GM12878 (cell line): ENCODE measurements around the gene MYO9B. TPM values are rescaled to one million over a fixed set of nuclear protein-coding genes. Genes with fewer than 3 reads are reported as not detected.
A peak's percentile ranks its signal among the peaks of the same experiment; 100 is the strongest.

Experiments used
- BCL11A ChIP-seq: IDR thresholded peaks from 2 replicates; pipeline ENCODE4 v1.6.1; 2011; ENCODE audit warnings: low read depth, low read length
- BHLHE40 ChIP-seq, 2 experiments: fragments of 450-650 bp in 1 of 2; IDR thresholded peaks; 2 replicates each; pipeline ENCODE4 v1.6.1; 2011 to 2017; ENCODE audit warnings: low read depth in 2 of 2, borderline replicate concordance in 1 of 2, improper control_type of control experiment in 1 of 2, low read length in 1 of 2, mild to moderate bottlenecking in 1 of 2
- CHD4 ChIP-seq: fragments of 200-600 bp; sonication (generic); IDR thresholded peaks from 2 replicates; pipeline ENCODE4 v1.6.1; 2016; ENCODE audit warnings: mild to moderate bottlenecking
- ELK1 ChIP-seq: IDR thresholded peaks from 2 replicates; pipeline ENCODE4 v1.6.1; 2012; ENCODE audit warnings: low read depth, low read length, improper control_type of control experiment
- HDAC2 ChIP-seq: fragments of 200-600 bp; sonication (generic); IDR thresholded peaks from 2 replicates; pipeline ENCODE4 v1.6.1; 2017
- NFIC ChIP-seq: IDR thresholded peaks from 2 replicates; pipeline ENCODE4 v1.6.1; 2012; ENCODE audit warnings: low read depth, mild to moderate bottlenecking, inconsistent platforms, low read length, moderate library complexity
- TCF12 ChIP-seq: IDR thresholded peaks from 2 replicates; pipeline ENCODE4 v1.6.1; 2011; ENCODE audit warnings: low read depth, mild to moderate bottlenecking, low read length
- WRNIP1 ChIP-seq: IDR thresholded peaks from 2 replicates; pipeline ENCODE4 v1.6.1; 2011; ENCODE audit warnings: low read depth, low read length, improper control_type of control experiment, borderline replicate concordance
- ZBED1 ChIP-seq: IDR thresholded peaks from 2 replicates; pipeline ENCODE4 v1.6.1; 2016; ENCODE audit warnings: borderline replicate concordance
- polyA plus RNA-seq, 11 experiments: library from polyadenylated mRNA; depleted of rRNA in 4 of 11; unstranded in 6 of 11; stranded (reverse) in 5 of 11; fragments of >200 nt; fragmentation: Nextera tagmentation in 4 of 11; fragmentation: Illumina TruSeq in 1 of 11; extraction: Ambion mirVana in 4 of 11; extraction: Trizol in 1 of 11; gene quantifications; 1 replicate in 1 of 11; 2 replicates in 10 of 11; pipeline versions ENCODE4 v1.2.1 to v1.2.3, GENCODE V29; 2011 to 2016; ENCODE audit warnings: inconsistent platforms in 2 of 11, missing spikeins in 2 of 11, low read depth in 1 of 11
- total RNA-seq, 4 experiments: library from RNA; depleted of rRNA in 3 of 4; stranded (reverse); fragments of >200 nt in 3 of 4; fragmentation: Illumina TruSeq in 1 of 4; extraction: Trizol in 1 of 4; gene quantifications; 2 replicates each; pipeline versions ENCODE4 v1.2.1 to v1.2.3, GENCODE V29; 2013 to 2021
- TF ChIP-seq, protein P1 (sequence below): fragments of 450-650 bp; IDR thresholded peaks from 2 replicates; pipeline ENCODE4 v1.6.1; 2017; ENCODE audit warnings: mild to moderate bottlenecking, moderate library complexity
- TF ChIP-seq, protein P2 (sequence below): fragments of 450-650 bp; IDR thresholded peaks from 2 replicates; pipeline ENCODE4 v1.6.1; 2017; ENCODE audit warnings: mild to moderate bottlenecking, low read depth, inconsistent platforms; ENCODE audit not compliant: poor library complexity, severe bottlenecking
- TF ChIP-seq, protein P3 (sequence below): IDR thresholded peaks from 2 replicates; pipeline ENCODE4 v1.6.1; 2012; ENCODE audit warnings: improper control_type of control experiment, low read depth, low read length; ENCODE audit not compliant: insufficient replicate concordance
- TF ChIP-seq, protein P4 (sequence below): IDR thresholded peaks from 2 replicates; pipeline ENCODE4 v1.6.1; 2011; ENCODE audit warnings: borderline replicate concordance, low read depth, mild to moderate bottlenecking, moderate library complexity, low read length; ENCODE audit not compliant: insufficient read depth, poor library complexity, severe bottlenecking

MYO9B gene
- total and polyA plus RNA-seq, 10 of the 15 experiments (the other 5 are each of a cell fraction or from before 2014, with no cell fraction given), result 5.4 to 165 (median 45.8) TPM

DNA sequence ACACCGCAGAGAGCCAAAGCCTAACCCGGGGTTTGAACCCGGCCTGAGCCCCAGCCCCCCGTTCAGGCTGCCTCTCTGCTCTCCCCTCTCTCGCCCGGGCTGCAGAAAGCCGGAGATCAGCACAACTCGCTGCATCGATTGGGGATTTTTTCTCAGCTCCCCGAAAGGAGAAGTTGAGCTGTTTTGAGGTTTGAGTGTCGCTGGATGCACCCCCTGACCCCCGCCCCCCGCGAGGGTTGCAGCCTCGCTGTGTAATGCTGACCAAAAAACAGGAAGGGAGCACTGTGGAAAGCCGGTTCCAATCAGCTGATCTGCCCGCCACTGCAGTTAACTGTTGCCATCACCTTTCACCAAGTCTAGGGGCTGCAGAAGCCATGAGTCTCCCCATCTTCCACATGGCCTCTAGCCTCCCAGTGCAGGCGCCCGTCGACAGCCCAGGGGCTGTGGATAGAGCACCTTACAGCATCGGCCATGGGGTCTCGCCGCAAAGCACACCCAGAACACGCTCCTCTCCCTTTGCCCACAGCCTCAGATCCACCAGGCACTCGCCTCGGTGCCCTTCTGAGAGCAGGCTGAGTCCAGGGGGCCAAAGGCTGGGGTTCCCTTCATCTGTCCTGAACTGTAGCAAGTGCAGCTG, 34.5 kb downstream of the MYO9B start (continued):
- TF ChIP-seq, protein P1, sequence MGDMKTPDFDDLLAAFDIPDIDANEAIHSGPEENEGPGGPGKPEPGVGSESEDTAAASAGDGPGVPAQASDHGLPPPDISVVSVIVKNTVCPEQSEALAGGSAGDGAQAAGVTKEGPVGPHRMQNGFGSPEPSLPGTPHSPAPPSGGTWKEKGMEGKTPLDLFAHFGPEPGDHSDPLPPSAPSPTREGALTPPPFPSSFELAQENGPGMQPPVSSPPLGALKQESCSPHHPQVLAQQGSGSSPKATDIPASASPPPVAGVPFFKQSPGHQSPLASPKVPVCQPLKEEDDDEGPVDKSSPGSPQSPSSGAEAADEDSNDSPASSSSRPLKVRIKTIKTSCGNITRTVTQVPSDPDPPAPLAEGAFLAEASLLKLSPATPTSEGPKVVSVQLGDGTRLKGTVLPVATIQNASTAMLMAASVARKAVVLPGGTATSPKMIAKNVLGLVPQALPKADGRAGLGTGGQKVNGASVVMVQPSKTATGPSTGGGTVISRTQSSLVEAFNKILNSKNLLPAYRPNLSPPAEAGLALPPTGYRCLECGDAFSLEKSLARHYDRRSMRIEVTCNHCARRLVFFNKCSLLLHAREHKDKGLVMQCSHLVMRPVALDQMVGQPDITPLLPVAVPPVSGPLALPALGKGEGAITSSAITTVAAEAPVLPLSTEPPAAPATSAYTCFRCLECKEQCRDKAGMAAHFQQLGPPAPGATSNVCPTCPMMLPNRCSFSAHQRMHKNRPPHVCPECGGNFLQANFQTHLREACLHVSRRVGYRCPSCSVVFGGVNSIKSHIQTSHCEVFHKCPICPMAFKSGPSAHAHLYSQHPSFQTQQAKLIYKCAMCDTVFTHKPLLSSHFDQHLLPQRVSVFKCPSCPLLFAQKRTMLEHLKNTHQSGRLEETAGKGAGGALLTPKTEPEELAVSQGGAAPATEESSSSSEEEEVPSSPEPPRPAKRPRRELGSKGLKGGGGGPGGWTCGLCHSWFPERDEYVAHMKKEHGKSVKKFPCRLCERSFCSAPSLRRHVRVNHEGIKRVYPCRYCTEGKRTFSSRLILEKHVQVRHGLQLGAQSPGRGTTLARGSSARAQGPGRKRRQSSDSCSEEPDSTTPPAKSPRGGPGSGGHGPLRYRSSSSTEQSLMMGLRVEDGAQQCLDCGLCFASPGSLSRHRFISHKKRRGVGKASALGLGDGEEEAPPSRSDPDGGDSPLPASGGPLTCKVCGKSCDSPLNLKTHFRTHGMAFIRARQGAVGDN, result peak; percentile 80
- no peak for TF ChIP-seq HDAC2
- TF ChIP-seq, protein P2, sequence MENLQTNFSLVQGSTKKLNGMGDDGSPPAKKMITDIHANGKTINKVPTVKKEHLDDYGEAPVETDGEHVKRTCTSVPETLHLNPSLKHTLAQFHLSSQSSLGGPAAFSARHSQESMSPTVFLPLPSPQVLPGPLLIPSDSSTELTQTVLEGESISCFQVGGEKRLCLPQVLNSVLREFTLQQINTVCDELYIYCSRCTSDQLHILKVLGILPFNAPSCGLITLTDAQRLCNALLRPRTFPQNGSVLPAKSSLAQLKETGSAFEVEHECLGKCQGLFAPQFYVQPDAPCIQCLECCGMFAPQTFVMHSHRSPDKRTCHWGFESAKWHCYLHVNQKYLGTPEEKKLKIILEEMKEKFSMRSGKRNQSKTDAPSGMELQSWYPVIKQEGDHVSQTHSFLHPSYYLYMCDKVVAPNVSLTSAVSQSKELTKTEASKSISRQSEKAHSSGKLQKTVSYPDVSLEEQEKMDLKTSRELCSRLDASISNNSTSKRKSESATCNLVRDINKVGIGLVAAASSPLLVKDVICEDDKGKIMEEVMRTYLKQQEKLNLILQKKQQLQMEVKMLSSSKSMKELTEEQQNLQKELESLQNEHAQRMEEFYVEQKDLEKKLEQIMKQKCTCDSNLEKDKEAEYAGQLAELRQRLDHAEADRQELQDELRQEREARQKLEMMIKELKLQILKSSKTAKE, result peak; percentile 54
- peak; percentile 79; the same call in 1 of the 2 replicates for TF ChIP-seq ZBED1
- TF ChIP-seq, protein P3, sequence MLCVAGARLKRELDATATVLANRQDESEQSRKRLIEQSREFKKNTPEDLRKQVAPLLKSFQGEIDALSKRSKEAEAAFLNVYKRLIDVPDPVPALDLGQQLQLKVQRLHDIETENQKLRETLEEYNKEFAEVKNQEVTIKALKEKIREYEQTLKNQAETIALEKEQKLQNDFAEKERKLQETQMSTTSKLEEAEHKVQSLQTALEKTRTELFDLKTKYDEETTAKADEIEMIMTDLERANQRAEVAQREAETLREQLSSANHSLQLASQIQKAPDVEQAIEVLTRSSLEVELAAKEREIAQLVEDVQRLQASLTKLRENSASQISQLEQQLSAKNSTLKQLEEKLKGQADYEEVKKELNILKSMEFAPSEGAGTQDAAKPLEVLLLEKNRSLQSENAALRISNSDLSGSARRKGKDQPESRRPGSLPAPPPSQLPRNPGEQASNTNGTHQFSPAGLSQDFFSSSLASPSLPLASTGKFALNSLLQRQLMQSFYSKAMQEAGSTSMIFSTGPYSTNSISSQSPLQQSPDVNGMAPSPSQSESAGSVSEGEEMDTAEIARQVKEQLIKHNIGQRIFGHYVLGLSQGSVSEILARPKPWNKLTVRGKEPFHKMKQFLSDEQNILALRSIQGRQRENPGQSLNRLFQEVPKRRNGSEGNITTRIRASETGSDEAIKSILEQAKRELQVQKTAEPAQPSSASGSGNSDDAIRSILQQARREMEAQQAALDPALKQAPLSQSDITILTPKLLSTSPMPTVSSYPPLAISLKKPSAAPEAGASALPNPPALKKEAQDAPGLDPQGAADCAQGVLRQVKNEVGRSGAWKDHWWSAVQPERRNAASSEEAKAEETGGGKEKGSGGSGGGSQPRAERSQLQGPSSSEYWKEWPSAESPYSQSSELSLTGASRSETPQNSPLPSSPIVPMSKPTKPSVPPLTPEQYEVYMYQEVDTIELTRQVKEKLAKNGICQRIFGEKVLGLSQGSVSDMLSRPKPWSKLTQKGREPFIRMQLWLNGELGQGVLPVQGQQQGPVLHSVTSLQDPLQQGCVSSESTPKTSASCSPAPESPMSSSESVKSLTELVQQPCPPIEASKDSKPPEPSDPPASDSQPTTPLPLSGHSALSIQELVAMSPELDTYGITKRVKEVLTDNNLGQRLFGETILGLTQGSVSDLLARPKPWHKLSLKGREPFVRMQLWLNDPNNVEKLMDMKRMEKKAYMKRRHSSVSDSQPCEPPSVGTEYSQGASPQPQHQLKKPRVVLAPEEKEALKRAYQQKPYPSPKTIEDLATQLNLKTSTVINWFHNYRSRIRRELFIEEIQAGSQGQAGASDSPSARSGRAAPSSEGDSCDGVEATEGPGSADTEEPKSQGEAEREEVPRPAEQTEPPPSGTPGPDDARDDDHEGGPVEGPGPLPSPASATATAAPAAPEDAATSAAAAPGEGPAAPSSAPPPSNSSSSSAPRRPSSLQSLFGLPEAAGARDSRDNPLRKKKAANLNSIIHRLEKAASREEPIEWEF, result peak; percentile 82
- no peak for TF ChIP-seq CHD4
- TF ChIP-seq BHLHE40 (IDR thresholded peaks at IDR 0.05; ENCODE audit: borderline replicate concordance in 1 of 2, low read depth in 2 of 2, low read length in 1 of 2), result peak; percentile 61 to 67; a peak in 3 of 4 replicates
- TF ChIP-seq TCF12, result peak; percentile 36; the same call in 1 of the 2 replicates
- TF ChIP-seq, protein P4, sequence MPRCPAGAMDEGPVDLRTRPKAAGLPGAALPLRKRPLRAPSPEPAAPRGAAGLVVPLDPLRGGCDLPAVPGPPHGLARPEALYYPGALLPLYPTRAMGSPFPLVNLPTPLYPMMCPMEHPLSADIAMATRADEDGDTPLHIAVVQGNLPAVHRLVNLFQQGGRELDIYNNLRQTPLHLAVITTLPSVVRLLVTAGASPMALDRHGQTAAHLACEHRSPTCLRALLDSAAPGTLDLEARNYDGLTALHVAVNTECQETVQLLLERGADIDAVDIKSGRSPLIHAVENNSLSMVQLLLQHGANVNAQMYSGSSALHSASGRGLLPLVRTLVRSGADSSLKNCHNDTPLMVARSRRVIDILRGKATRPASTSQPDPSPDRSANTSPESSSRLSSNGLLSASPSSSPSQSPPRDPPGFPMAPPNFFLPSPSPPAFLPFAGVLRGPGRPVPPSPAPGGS, result peak; percentile 84
- TF ChIP-seq BCL11A, result peak; percentile 53; the same call in 1 of the 2 replicates
- TF ChIP-seq WRNIP1, result no peak
- TF ChIP-seq NFIC, result peak; percentile 79
- TF ChIP-seq ELK1, result peak; percentile 63
